Esophagus squamous epithelium (tissue), 5 donors: Measurements from ENCODE around the gene HHIP. TPM values are rescaled to one million over a fixed set of nuclear protein-coding genes. Genes with fewer than 3 reads are reported as not detected.

Experiments
- DNase-seq: peaks from one replicate; lab custom pipeline; 2025; lab: John Stamatoyannopoulos, UW
- H3K27ac ChIP-seq, 4 donors: fragments of 200-600 bp; sonication (generic); one replicate each; pipeline ENCODE4 v1.5.1; 2016 to 2019; ENCODE audit warnings: mild to moderate bottlenecking in 1 of 4
- H3K27me3 ChIP-seq, 4 donors: fragments of 200-600 bp; sonication (generic); 1 replicate in 3 of 4; 2 replicates in 1 of 4; pipeline versions ENCODE4 v1.5.1 to v1.6.0; 2017 to 2021; ENCODE audit warnings: antibody characterized with exemption in 1 of 4
- H3K36me3 ChIP-seq, 3 donors: fragments of 200-600 bp; sonication (generic); one replicate each; pipeline ENCODE4 v1.5.1; 2016 to 2019
- H3K4me1 ChIP-seq, 3 donors: fragments of 200-600 bp; sonication (generic); one replicate each; pipeline ENCODE4 v1.5.1; 2017 to 2019
- H3K4me3 ChIP-seq, 4 donors: fragments of 200-600 bp; sonication (generic); 1 replicate in 3 of 4; 2 replicates in 1 of 4; pipeline ENCODE4 v1.5.1; 2016 to 2019; ENCODE audit warnings: mild to moderate bottlenecking in 2 of 4, moderate library complexity in 1 of 4
- H3K9me3 ChIP-seq, 3 donors: fragments of 200-600 bp; sonication (generic); one replicate each; pipeline ENCODE4 v1.5.1; 2016 to 2019
- POLR2A ChIP-seq, 4 donors: fragments of 450-650 bp; IDR thresholded peaks; one replicate each; pipeline ENCODE4 v1.6.1; 2017; ENCODE audit warnings: antibody characterized with exemption in 4 of 4, mild to moderate bottlenecking in 4 of 4, moderate library complexity in 3 of 4
- WGBS, 2 donors: methylation state at CpG; one replicate each; pipeline ENCODE4 v1.1.5; 2018; 5-methylcytosine and 5-hydroxymethylcytosine counted together
- intact Hi-C: fragments of 100-400 bp; cut with DNase I; formaldehyde crosslinking; loops from one replicate; pipeline ENCODE4 v1.15.0; 2022
- total RNA-seq, 4 donors: library from RNA; depleted of rRNA; stranded (reverse); fragments of >200 nt; gene quantifications; one replicate each; pipeline ENCODE4 v1.1.0, GENCODE V29; 2016
- TF ChIP-seq, protein P1 (sequence below), 6 experiments: fragments of 450-650 bp in 4 of 6; fragments of 200-600 bp in 2 of 6; sonication (generic) in 2 of 6; IDR thresholded peaks; one replicate each; pipeline ENCODE4 v1.5.1; 2016 to 2019; ENCODE audit warnings: antibody characterized with exemption in 6 of 6, mild to moderate bottlenecking in 4 of 6, moderate library complexity in 4 of 6
- donor health status: DM: yes; HTN: yes; CAD: no.

HHIP gene
- total RNA-seq, 4 donors from 2014 or later = not detected

DNA sequence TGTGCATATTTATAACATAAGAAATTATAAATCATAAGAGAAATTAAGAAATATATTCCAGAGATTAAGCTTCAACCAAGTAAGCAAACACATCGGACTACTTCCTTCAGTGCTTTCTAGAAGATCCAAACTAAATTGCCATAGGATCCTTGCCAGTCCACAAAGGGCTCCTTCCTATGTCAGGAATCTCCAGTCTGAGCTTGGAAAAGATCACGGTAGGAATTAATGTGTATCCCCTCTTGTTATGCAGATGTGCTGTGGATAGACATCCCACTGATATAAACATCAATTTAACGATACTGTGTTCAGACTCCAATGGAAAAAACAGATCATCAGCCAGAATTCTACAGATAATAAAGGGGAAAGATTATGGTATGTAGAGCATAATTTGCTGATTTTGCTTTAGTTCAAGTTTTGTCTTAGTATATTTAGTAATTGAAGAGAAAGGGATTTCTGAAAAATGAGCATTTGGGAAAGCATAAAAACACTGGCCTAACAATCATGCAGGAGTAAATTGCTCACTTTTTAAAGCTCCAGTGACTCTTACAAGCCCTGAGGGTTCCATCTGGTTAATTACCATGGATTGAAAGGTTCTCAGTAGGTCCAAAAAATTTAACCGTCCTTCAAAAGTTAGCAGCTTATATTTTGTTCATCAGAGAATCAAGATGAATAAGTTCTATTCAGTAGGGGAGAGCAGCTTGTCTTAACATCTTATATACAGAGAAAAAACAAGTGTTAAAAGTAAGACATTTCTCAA is 65.9 kb downstream of the HHIP start:
- no peak for DNase-seq
- TF ChIP-seq, protein P1, sequence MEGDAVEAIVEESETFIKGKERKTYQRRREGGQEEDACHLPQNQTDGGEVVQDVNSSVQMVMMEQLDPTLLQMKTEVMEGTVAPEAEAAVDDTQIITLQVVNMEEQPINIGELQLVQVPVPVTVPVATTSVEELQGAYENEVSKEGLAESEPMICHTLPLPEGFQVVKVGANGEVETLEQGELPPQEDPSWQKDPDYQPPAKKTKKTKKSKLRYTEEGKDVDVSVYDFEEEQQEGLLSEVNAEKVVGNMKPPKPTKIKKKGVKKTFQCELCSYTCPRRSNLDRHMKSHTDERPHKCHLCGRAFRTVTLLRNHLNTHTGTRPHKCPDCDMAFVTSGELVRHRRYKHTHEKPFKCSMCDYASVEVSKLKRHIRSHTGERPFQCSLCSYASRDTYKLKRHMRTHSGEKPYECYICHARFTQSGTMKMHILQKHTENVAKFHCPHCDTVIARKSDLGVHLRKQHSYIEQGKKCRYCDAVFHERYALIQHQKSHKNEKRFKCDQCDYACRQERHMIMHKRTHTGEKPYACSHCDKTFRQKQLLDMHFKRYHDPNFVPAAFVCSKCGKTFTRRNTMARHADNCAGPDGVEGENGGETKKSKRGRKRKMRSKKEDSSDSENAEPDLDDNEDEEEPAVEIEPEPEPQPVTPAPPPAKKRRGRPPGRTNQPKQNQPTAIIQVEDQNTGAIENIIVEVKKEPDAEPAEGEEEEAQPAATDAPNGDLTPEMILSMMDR (IDR thresholded peaks at IDR 0.05) = no peak
- TF ChIP-seq POLR2A (IDR thresholded peaks at IDR 0.05) = no peak
- H3K36me3 ChIP-seq = no peaks in the 10 kb centered on the region
- no peaks in the 10 kb centered on the region for H3K9me3 ChIP-seq
- H3K4me3 ChIP-seq = no peak overlapping the region
- 74 to 75% methylated on average over 4 of the region's 4 CpGs for WGBS, 2 donors
- H3K27me3 ChIP-seq = no peaks in the 10 kb centered on the region
- H3K27ac ChIP-seq = no peak overlapping the region
- H3K4me1 ChIP-seq = no peaks in the 10 kb centered on the region
- intact Hi-C loops = no loop called here

DNA sequence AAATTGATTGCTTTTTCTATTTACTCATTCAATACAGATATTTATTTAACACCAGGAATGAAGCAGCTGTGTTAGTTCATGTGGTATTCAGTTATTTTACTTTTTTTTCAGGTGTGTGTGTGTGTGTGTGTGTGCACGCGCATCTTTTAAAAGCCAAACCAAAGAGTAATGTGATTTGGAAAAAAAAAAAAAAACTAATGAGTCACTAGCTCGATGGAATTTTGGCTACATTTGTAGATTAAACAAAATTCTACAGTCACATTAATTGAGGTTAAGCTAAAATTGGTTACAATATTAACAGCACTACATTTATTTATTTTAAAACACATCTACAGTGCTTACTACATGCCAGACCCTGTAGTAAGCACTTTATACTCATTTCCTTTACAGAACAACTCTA is 66.8 kb downstream of the HHIP start:
- H3K27me3 ChIP-seq = no peaks in the 10 kb centered on the region
- 27 to 32% methylated on average over 3 of the region's 3 CpGs for WGBS, 2 donors
- no peaks in the 10 kb centered on the region for H3K36me3 ChIP-seq
- H3K9me3 ChIP-seq = no peaks in the 10 kb centered on the region
- H3K27ac ChIP-seq = no peak overlapping the region
- H3K4me1 ChIP-seq = no peaks in the 10 kb centered on the region
- TF ChIP-seq, protein P1 (IDR thresholded peaks at IDR 0.05) = no peak
- no peak for TF ChIP-seq POLR2A (IDR thresholded peaks at IDR 0.05)
- DNase-seq = no peak
- intact Hi-C loops = no loop called here
- no peak overlapping the region for H3K4me3 ChIP-seq

DNA sequence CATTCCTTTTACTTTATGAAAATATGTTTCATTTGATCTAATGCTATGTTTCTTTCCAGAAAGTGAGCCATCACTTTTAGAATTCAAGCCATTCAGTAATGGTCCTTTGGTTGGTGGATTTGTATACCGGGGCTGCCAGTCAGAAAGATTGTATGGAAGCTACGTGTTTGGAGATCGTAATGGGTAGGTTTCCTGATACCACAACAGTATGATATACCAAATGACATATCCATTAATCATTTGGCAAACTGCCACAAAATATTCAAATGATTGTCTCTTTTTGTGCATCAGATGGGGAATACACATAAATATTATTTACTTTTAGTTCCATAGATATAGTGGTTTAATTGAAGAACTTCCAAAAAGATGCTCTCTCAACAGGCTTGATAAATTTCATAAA is 68.2 kb downstream of the HHIP start:
- intact Hi-C loops = no loop called here
- 78 to 91% methylated on average over 3 of the region's 3 CpGs for WGBS, 2 donors
- Histone ChIP-seq H3K4me1 (no peaks in the 10 kb centered on the region), H3K4me3 (no peak overlapping the region), H3K27ac (no peak overlapping the region), H3K9me3 (no peaks in the 10 kb centered on the region), H3K27me3 (no peaks in the 10 kb centered on the region), H3K36me3 (no peaks in the 10 kb centered on the region)
- no peak for DNase-seq
- TF ChIP-seq, protein P1 (IDR thresholded peaks at IDR 0.05) = no peak
- TF ChIP-seq POLR2A (IDR thresholded peaks at IDR 0.05) = no peak

DNA sequence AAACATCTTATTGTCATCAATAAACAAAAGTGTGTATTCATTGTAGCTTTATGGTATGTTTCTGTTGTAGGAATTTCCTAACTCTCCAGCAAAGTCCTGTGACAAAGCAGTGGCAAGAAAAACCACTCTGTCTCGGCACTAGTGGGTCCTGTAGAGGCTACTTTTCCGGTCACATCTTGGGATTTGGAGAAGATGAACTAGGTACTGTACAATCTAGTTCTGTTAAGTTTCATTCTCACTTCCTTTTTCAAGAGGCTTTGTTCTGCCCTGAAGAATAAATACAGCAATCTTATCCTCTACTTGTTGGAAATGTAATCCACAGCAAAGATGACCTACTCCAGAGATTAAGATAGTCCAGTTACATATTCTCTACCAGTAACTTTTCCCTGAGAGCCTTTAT is 69.3 kb downstream of the HHIP start:
- no peaks in the 10 kb centered on the region for H3K27me3 ChIP-seq
- DNase-seq = no peak
- no peaks in the 10 kb centered on the region for H3K9me3 ChIP-seq
- TF ChIP-seq POLR2A (IDR thresholded peaks at IDR 0.05) = no peak
- H3K36me3 ChIP-seq = no peaks in the 10 kb centered on the region
- WGBS, 2 donors = 63 to 79% methylated on average over 2 of the region's 2 CpGs
- H3K4me1 ChIP-seq = no peaks in the 10 kb centered on the region
- H3K4me3 ChIP-seq = no peak overlapping the region
- H3K27ac ChIP-seq = no peak overlapping the region
- intact Hi-C loops = no loop called here

DNA sequence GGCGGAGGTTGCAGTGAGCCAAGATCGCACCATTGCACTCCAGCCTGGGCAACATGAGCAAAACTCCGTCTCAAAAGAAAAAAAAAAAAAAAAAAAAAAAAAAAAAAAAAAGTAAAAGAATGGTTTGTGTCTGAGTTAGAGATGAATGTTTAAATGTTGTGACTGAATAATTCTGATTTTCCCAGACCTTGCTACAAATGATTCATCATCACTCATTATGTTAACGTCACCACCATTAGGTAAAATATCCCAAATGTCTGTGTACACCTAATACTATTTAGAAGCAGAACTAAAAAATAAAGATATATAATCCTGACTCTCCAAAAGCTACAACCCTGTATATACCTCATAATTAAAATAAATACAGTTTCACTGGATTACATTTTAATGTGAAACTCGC is 70.8 kb downstream of the HHIP start:
- no peak for DNase-seq
- no peaks in the 10 kb centered on the region for H3K36me3 ChIP-seq
- H3K4me3 ChIP-seq = no peak overlapping the region
- no peaks in the 10 kb centered on the region for H3K9me3 ChIP-seq
- WGBS, 2 donors = 84 to 86% methylated on average over 3 to 4 of the region's 5 CpGs
- H3K27me3 ChIP-seq = no peaks in the 10 kb centered on the region
- H3K4me1 ChIP-seq = no peaks in the 10 kb centered on the region
- TF ChIP-seq, protein P1 (IDR thresholded peaks at IDR 0.05) = no peak
- no peak for TF ChIP-seq POLR2A (IDR thresholded peaks at IDR 0.05)
- H3K27ac ChIP-seq = no peak overlapping the region
- intact Hi-C loops = no loop called here
